ENCODE results near the gene RCC1.

RCC1 gene

DNA sequence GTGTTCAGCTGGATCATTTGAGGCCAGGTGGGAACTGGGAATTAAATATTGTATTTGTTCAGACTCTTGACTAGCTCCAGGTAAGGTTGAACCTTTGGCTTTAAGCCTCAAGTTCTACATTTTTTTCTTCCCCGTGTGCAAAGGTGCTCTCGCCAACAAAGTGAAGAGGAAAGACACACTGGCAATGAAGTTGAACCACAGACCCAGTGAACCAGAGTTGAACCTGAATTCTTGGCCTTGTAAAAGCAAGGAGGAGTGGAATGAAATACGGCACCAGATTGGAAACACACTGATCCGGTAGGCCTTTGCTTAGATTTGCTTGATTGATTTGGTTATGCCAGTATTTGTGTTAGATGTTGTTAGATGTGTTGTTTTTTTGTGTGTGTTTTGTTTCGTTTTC, 25.5 kb upstream of the RCC1 start:
- TF ChIP-seq, protein P1, sequence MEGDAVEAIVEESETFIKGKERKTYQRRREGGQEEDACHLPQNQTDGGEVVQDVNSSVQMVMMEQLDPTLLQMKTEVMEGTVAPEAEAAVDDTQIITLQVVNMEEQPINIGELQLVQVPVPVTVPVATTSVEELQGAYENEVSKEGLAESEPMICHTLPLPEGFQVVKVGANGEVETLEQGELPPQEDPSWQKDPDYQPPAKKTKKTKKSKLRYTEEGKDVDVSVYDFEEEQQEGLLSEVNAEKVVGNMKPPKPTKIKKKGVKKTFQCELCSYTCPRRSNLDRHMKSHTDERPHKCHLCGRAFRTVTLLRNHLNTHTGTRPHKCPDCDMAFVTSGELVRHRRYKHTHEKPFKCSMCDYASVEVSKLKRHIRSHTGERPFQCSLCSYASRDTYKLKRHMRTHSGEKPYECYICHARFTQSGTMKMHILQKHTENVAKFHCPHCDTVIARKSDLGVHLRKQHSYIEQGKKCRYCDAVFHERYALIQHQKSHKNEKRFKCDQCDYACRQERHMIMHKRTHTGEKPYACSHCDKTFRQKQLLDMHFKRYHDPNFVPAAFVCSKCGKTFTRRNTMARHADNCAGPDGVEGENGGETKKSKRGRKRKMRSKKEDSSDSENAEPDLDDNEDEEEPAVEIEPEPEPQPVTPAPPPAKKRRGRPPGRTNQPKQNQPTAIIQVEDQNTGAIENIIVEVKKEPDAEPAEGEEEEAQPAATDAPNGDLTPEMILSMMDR (IDR thresholded peaks at IDR 0.05; ENCODE audit: control insufficient read depth, extremely low read depth, insufficient read depth), result no peak
- no peak for DNase-seq (ENCODE audit: low read depth)
- no peak overlapping the region for H3K4me3 ChIP-seq (ENCODE audit: low read depth, low read length)

GRCh38 chr1:28482138-28482537, 23.7 kb upstream of the RCC1 start:
- TF ChIP-seq, protein P1 (IDR thresholded peaks at IDR 0.05; ENCODE audit: control insufficient read depth, extremely low read depth, insufficient read depth), result no peak

GRCh38 chr1:28482702-28483101, 23.1 kb upstream of the RCC1 start:
- no peak overlapping the region for H3K4me3 ChIP-seq (ENCODE audit: low read depth, low read length)
- no peak for DNase-seq (ENCODE audit: low read depth)
- TF ChIP-seq, protein P1 (IDR thresholded peaks at IDR 0.05; ENCODE audit: control insufficient read depth, extremely low read depth, insufficient read depth), result no peak

More at GRCh38 chr1:28482138-28482537, 23.7 kb upstream of the RCC1 start:
- H3K4me3 ChIP-seq (ENCODE audit: low read depth, low read length), result no peak overlapping the region
- no peak for DNase-seq (ENCODE audit: low read depth)

DNA sequence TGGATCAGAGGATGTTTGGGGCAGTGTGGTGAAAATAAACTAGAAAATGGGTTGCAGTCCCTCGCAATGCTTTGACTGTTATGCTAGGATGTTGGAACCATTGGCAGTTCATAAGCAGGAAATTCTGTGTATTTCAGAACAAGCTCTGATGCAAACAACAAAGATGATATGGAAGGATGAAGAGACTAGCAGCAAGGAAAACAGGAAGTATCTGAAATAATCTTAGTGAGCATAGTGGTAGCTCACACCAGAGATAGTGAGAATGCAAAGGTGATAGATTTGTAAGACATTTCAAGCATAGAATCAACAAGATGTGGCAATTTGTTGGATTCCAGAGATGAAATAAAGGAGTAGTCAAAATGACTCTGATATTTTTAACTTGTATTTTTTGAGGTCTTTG, 11.1 kb upstream of the RCC1 start:
- DNase-seq (ENCODE audit: low read depth), result no peak
- TF ChIP-seq, protein P1 (IDR thresholded peaks at IDR 0.05; ENCODE audit: control insufficient read depth, extremely low read depth, insufficient read depth), result no peak

DNA sequence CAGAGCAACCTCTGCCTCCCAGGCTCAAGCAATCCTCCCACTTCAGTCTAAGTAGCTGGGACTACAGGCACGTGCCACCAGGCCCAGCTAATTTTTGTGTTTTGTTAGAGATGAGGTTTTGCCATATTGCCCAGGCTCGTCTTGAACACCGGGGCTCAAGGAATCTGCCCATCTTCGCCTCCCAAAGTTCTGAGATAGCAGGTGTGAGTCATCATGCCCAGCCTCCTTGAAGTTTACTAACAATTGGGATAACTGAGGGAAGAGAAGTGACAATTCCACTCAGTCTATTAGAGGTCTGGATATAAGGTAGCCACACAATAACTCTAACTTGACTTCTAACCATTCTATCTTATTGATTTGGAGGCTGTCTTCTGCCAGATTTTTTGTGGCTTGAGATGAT, 6.3 kb upstream of the RCC1 start:
- no peak for DNase-seq (ENCODE audit: low read depth)
- TF ChIP-seq, protein P1 (IDR thresholded peaks at IDR 0.05; ENCODE audit: control insufficient read depth, extremely low read depth, insufficient read depth), result no peak
- H3K4me3 ChIP-seq (ENCODE audit: low read depth, low read length), result no peak overlapping the region

More for the DNA sequence above, 11.1 kb upstream of the RCC1 start:
- H3K4me3 ChIP-seq (ENCODE audit: low read depth, low read length), result no peak overlapping the region

DNA sequence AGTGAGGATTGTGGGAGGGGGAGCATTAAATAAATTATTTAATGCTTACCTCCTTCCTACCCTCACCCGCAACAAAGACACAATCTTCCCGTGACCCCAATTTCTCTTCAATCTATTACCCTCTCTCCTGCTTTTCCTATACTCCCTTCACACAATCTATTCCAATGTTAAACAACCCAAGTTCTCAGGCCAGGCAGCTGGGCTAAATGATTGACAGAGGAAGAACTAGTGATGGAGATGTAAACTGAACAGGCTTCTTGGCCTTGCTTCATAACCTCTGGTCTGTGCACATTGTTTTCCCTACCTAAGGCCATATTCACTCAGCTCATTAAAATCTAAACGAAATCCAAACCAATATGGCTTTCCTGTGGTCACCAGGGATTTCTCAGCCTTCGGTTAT, 3.9 kb upstream of the RCC1 start:
- no peak overlapping the region for H3K4me3 ChIP-seq (ENCODE audit: low read depth, low read length)
- TF ChIP-seq, protein P1 (IDR thresholded peaks at IDR 0.05; ENCODE audit: control insufficient read depth, extremely low read depth, insufficient read depth), result no peak
- DNase-seq (ENCODE audit: low read depth), result no peak

DNA sequence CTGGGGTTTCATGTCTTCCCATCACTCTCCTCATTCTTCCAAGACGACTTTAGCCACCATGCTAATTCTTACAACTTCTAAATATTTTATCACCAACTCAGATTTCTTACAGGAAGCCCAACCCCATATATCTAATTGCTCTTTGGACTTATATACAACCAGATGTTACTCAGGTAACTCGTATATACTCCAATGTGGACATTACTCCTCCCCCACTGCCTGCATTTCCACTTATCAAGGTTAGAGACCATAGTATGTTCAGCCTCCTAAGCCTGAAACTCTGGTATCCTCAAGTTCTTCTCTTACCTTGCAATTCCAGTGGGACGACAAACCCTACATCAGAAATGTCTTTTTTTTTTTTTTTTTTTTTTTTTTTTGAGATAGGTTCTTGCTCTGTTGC, 2.7 kb upstream of the RCC1 start:
- TF ChIP-seq, protein P1 (IDR thresholded peaks at IDR 0.05; ENCODE audit: control insufficient read depth, extremely low read depth, insufficient read depth), result no peak
- H3K4me3 ChIP-seq (ENCODE audit: low read depth, low read length), result no peak overlapping the region
- DNase-seq (ENCODE audit: low read depth), result no peak
